GM19324 (cell line): Measurements from ENCODE around the gene BICRAL.
"Not testable (repeated sequence)": the region's sequence is repeated elsewhere in the genome, so short reads cannot be mapped to it uniquely, and the experiment has no call there.

ENCODE experiments used
- ATAC-seq: cut with Tn5 transposase; IDR thresholded peaks from one replicate; pipeline ENCODE4 v1.9.1; 2021; ENCODE audit warnings: mild to moderate bottlenecking, moderate library complexity; ENCODE audit not compliant: unreplicated experiment, low FRiP score

The BICRAL gene

GRCh38 chr6:42762950-42763349 lies 18.9 kb upstream of the BICRAL start:
- no peak for ATAC-seq

GRCh38 chr6:42764911-42765648 lies 16.8 kb upstream of the BICRAL start:
- ATAC-seq, result no peak

GRCh38 chr6:42766163-42766670 lies 15.6 kb upstream of the BICRAL start:
- ATAC-seq, result no peak

GRCh38 chr6:42769051-42769450 lies 12.8 kb upstream of the BICRAL start:
- ATAC-seq, result no peak

- no peak for ATAC-seq
Observed at GRCh38 chr6:42769836-42770235, 12.0 kb upstream of the BICRAL start.

- no peak for ATAC-seq
Observed at GRCh38 chr6:42771741-42772100, 10.1 kb upstream of the BICRAL start.

GRCh38 chr6:42774201-42774600 lies 7.7 kb upstream of the BICRAL start:
- ATAC-seq, result no peak

GRCh38 chr6:42774821-42775487 lies 6.9 kb upstream of the BICRAL start:
- ATAC-seq, result not testable (repeated sequence)

GRCh38 chr6:42777126-42777822 lies 4.6 kb upstream of the BICRAL start:
- no peak for ATAC-seq

GRCh38 chr6:42778122-42778521 lies 3.7 kb upstream of the BICRAL start:
- no peak for ATAC-seq

GRCh38 chr6:42779521-42779920 lies 2.3 kb upstream of the BICRAL start:
- no peak for ATAC-seq

- ATAC-seq, result no peak
Observed at GRCh38 chr6:42781546-42781795, 381 bp upstream of the BICRAL start.

- ATAC-seq, result peak; percentile 27
Observed at GRCh38 chr6:42782689-42783176, 881 bp downstream of the BICRAL start.

GRCh38 chr6:42783177-42783875 lies 1.5 kb downstream of the BICRAL start:
- ATAC-seq, result peak; percentile 48

GRCh38 chr6:42783876-42784642 lies 2.2 kb downstream of the BICRAL start:
- ATAC-seq, result no peak

GRCh38 chr6:42784717-42785498 lies 3.1 kb downstream of the BICRAL start:
- no peak for ATAC-seq

- ATAC-seq, result no peak
Observed at GRCh38 chr6:42786525-42786985, 4.7 kb downstream of the BICRAL start.

GRCh38 chr6:42787063-42787472 lies 5.2 kb downstream of the BICRAL start:
- no peak for ATAC-seq

GRCh38 chr6:42788671-42789070 lies 6.8 kb downstream of the BICRAL start:
- ATAC-seq, result no peak
